Progenitor cell of endocrine pancreas (in vitro differentiated cells): ENCODE data around the gene SERPINB5. TPM values are rescaled to one million over a fixed set of nuclear protein-coding genes. Genes with fewer than 3 reads are reported as not detected.

Source experiments
- DNase-seq: peaks from one replicate; pipeline ENCODE4 v3.0.0; 2021; ENCODE audit warnings: low spot score; ENCODE audit not compliant: unreplicated experiment
- H3K27ac Mint-ChIP-seq: 2 replicates; pipeline ENCODE4 v1.8.0; 2021; ENCODE audit warnings: mild to moderate bottlenecking, moderate library complexity, mixed read lengths
- H3K27me3 Mint-ChIP-seq: 2 replicates; pipeline ENCODE4 v1.8.0; 2021; ENCODE audit warnings: mixed read lengths
- H3K36me3 Mint-ChIP-seq: 2 replicates; pipeline ENCODE4 v1.8.0; 2022; ENCODE audit warnings: mixed read lengths; ENCODE audit not compliant: insufficient read depth
- H3K4me1 Mint-ChIP-seq: 2 replicates; pipeline ENCODE4 v1.8.0; 2021; ENCODE audit warnings: low read depth, mixed read lengths
- H3K4me3 Mint-ChIP-seq: 2 replicates; pipeline ENCODE4 v1.8.0; 2021; ENCODE audit warnings: low read depth, mild to moderate bottlenecking, moderate library complexity, mixed read lengths
- H3K9me3 Mint-ChIP-seq: 2 replicates; pipeline ENCODE4 v1.8.0; 2021; ENCODE audit warnings: low read depth, mixed read lengths
- CTCF ChIP-seq: fragments of 200-600 bp; sonication (generic); IDR thresholded peaks from one replicate; pipeline ENCODE4 v1.5.0; 2021; ENCODE audit warnings: antibody characterized with exemption, mild to moderate bottlenecking; ENCODE audit not compliant: unreplicated experiment
- total RNA-seq: library from RNA; stranded (reverse); gene quantifications from 2 replicates; pipeline ENCODE4 v1.2.1, GENCODE V29; 2021

SERPINB5 gene
- total RNA-seq, 1 donor from 2014 or later, result 0.22 TPM

GRCh38 chr18:63444580-63444979, 32.2 kb upstream of the SERPINB5 start:
- H3K36me3 Mint-ChIP-seq, result no peaks in the 10 kb centered on the region
- no peak for TF ChIP-seq CTCF
- H3K27ac Mint-ChIP-seq, result no peak overlapping the region
- H3K9me3 Mint-ChIP-seq, result no peaks in the 10 kb centered on the region
- no peak overlapping the region for H3K4me3 Mint-ChIP-seq
- peaks cover 5% of the 10 kb centered on the region for H3K27me3 Mint-ChIP-seq
- DNase-seq, result no peak
- H3K4me1 Mint-ChIP-seq, result no peaks in the 10 kb centered on the region

GRCh38 chr18:63445037-63445436, 31.7 kb upstream of the SERPINB5 start:
- no peaks in the 10 kb centered on the region for H3K4me1 Mint-ChIP-seq
- no peaks in the 10 kb centered on the region for H3K9me3 Mint-ChIP-seq
- peaks cover 5% of the 10 kb centered on the region for H3K27me3 Mint-ChIP-seq
- no peak for TF ChIP-seq CTCF
- DNase-seq, result no peak
- H3K4me3 Mint-ChIP-seq, result no peak overlapping the region
- H3K27ac Mint-ChIP-seq, result no peak overlapping the region
- no peaks in the 10 kb centered on the region for H3K36me3 Mint-ChIP-seq

- Mint-ChIP-seq H3K4me1 (no peaks in the 10 kb centered on the region), H3K27ac (peak overlapping the region; percentile 42), H3K4me3 (no peak overlapping the region), H3K9me3 (no peaks in the 10 kb centered on the region), H3K27me3 (peaks cover 5% of the 10 kb centered on the region), H3K36me3 (no peaks in the 10 kb centered on the region)
- no peak for TF ChIP-seq CTCF
- DNase-seq, result no peak
Measured at GRCh38 chr18:63446266-63446665, 30.5 kb upstream of the SERPINB5 start.

- Mint-ChIP-seq H3K27me3 (no peaks in the 10 kb centered on the region), H3K36me3 (no peaks in the 10 kb centered on the region), H3K4me3 (no peak overlapping the region), H3K27ac (no peak overlapping the region), H3K9me3 (no peaks in the 10 kb centered on the region), H3K4me1 (peaks cover 4% of the 10 kb centered on the region)
- TF ChIP-seq CTCF, result no peak
- no peak for DNase-seq
Measured at GRCh38 chr18:63447066-63447465, 29.7 kb upstream of the SERPINB5 start.

- no peak for TF ChIP-seq CTCF
- H3K27ac Mint-ChIP-seq, result no peak overlapping the region
Measured at GRCh38 chr18:63449426-63449825, 27.3 kb upstream of the SERPINB5 start.

More at GRCh38 chr18:63449426-63449825, 27.3 kb upstream of the SERPINB5 start:
- Mint-ChIP-seq H3K27me3 (no peaks in the 10 kb centered on the region), H3K4me3 (no peak overlapping the region), H3K36me3 (no peaks in the 10 kb centered on the region), H3K4me1 (peaks cover 21% of the 10 kb centered on the region), H3K9me3 (no peaks in the 10 kb centered on the region)
- no peak for DNase-seq
